GM19035 (cell line): ENCODE data around the gene CROCC.
A peak's percentile ranks its signal among the peaks of the same experiment; 100 is the strongest.
"Not testable (repeated sequence)": the region's sequence is repeated elsewhere in the genome, so short reads cannot be mapped to it uniquely, and the experiment has no call there.

Experiments used
- ATAC-seq: cut with Tn5 transposase; IDR thresholded peaks from one replicate; pipeline ENCODE4 v1.9.1; 2021; ENCODE audit not compliant: unreplicated experiment

The CROCC gene

GRCh38 chr1:16895598-16896315 is 26.0 kb upstream of the CROCC start, which contains the start of gene RNU1-2:
Gene RNU1-2, plus strand, starts transcription at chr1:16895980.
- ATAC-seq = peak; percentile 99

- peak; percentile 14 for ATAC-seq
These were observed 25.2 kb upstream of the CROCC start for GRCh38 chr1:16896316-16897055.

- not testable (repeated sequence) for ATAC-seq
These were observed 24.1 kb upstream of the CROCC start for GRCh38 chr1:16897653-16898052.

- not testable (repeated sequence) for ATAC-seq
These were observed 23.4 kb upstream of the CROCC start for GRCh38 chr1:16898298-16898697.

GRCh38 chr1:16899020-16899419 is 22.7 kb upstream of the CROCC start:
- not testable (repeated sequence) for ATAC-seq

- no peak for ATAC-seq
These were observed 21.0 kb upstream of the CROCC start for GRCh38 chr1:16900751-16901150.

- not testable (repeated sequence) for ATAC-seq
These were observed 20.4 kb upstream of the CROCC start for GRCh38 chr1:16901371-16901770.

- ATAC-seq = no peak
These were observed 18.7 kb upstream of the CROCC start for GRCh38 chr1:16903054-16903453.

- ATAC-seq = no peak
These were observed 18.3 kb upstream of the CROCC start for GRCh38 chr1:16903458-16903796.

- ATAC-seq = peak; percentile 89
These were observed 17.1 kb upstream of the CROCC start for GRCh38 chr1:16904560-16905109.

- ATAC-seq = peak; percentile 80
These were observed 16.4 kb upstream of the CROCC start for GRCh38 chr1:16905110-16905867.

- no peak for ATAC-seq
These were observed 15.6 kb upstream of the CROCC start for GRCh38 chr1:16905868-16906702.

- ATAC-seq = no peak
These were observed 14.9 kb upstream of the CROCC start for GRCh38 chr1:16906873-16907272.

- no peak for ATAC-seq
These were observed 13.6 kb upstream of the CROCC start for GRCh38 chr1:16907870-16908758.

GRCh38 chr1:16911851-16912721 is 9.6 kb upstream of the CROCC start:
- not testable (repeated sequence) for ATAC-seq

GRCh38 chr1:16912742-16913141 is 9.0 kb upstream of the CROCC start:
- not testable (repeated sequence) for ATAC-seq

GRCh38 chr1:16913181-16913832 is 8.4 kb upstream of the CROCC start:
- ATAC-seq = no peak
